HG02798 (cell line): ENCODE measurements around the gene GTPBP10.
A peak's percentile ranks its signal among the peaks of the same experiment; 100 is the strongest.
"Not testable (repeated sequence)": the region's sequence is repeated elsewhere in the genome, so short reads cannot be mapped to it uniquely, and the experiment has no call there.

Experiments
- ATAC-seq: cut with Tn5 transposase; IDR thresholded peaks from one replicate; pipeline ENCODE4 v1.9.1; 2021; ENCODE audit warnings: mild to moderate bottlenecking; ENCODE audit not compliant: unreplicated experiment, poor library complexity

The GTPBP10 gene

DNA sequence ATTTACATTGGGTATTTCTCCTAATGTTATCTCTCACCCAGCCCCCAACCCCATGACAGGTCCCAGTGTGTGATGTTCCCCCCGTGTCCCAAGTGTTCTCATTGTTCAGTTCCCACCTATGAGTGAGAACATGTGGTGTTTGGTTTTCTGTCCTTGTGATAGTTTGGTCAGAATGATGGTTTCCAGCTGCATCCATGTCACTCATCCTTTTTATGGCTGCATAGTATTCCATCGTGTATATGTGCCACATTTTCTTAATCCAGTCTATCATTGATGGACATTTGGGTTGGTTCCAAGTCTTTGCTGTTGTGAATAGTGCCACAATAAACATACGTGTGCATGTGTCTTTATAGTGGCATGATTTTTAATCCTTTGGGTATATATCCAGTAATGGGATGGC, 3.5 kb downstream of the GTPBP10 start:
- not testable (repeated sequence) for ATAC-seq

DNA sequence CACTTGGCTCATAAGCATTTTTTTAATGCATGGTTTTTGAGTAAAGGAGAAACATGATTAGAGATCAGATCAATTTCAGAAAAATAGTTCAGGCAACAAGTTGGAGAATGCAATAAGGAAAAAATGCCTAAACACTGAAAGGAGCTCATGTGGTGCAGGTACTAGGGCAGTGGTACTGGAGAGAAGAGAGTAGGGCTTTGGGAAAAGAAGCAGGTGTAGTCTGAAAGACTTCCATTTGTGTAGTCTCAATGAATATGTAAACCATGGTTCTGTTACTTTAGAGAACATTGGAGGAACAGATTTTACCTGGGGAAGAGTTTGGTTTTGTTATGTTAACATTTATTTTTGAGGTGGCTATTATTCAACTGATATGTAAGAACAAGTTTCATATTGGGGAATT, 5.5 kb downstream of the GTPBP10 start:
- ATAC-seq, result no peak

DNA sequence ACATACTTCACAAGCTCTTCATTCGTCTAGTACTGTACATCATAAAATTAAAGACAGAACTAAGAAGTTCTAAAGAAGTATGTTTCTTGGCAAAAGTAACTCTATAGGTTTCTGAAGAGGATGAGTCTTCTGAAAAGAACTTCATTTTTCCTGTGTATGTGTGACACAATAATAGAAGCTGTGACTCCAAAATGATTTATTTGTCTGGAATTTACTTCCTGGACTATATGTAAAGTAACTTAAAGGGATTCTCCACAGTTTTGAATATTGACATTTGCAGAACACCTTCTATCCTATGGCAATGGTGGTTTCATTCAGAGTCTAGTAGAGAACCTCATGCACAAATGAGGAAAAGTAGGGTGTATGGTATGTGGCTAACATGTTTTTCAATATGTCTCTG, 36.9 kb downstream of the GTPBP10 start:
- no peak for ATAC-seq

DNA sequence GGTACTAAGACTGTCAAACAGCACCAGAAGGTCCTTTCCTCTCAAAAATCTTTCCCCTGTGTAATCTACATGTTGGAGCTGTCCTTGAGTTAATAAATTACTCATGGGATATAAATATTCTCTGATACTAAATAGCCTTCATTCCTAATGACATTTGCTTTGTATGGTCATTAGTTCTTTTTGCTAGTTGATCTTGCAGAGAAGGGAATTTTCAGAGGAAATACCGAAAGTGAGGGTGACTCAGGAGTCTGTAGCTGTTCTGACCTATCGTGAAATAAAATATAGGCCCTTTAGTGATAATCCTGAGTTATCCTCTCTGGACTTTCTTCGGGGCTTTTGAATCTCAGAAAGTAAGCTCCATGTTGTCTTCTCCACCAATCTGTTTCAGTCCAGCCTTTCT, 37.3 kb downstream of the GTPBP10 start:
- no peak for ATAC-seq

DNA sequence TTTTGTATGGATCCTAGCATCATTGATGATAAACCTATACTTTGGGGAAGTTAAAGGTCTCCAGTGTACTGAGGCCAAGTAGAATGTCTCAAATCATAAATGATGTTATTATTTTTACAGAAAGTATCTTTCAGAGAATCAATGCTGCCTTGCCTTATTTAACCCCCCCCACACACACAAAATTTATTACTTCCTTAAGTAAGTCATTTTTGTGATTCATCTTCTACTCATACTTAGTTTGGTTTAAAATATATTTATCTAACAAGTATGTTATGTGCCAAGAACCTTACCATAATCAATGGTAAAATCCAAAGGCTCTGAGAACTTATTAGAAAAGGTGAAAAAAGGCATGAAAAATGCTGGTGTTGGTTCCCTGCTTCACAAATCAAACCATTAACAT, 37.9 kb downstream of the GTPBP10 start:
- ATAC-seq, result no peak

DNA sequence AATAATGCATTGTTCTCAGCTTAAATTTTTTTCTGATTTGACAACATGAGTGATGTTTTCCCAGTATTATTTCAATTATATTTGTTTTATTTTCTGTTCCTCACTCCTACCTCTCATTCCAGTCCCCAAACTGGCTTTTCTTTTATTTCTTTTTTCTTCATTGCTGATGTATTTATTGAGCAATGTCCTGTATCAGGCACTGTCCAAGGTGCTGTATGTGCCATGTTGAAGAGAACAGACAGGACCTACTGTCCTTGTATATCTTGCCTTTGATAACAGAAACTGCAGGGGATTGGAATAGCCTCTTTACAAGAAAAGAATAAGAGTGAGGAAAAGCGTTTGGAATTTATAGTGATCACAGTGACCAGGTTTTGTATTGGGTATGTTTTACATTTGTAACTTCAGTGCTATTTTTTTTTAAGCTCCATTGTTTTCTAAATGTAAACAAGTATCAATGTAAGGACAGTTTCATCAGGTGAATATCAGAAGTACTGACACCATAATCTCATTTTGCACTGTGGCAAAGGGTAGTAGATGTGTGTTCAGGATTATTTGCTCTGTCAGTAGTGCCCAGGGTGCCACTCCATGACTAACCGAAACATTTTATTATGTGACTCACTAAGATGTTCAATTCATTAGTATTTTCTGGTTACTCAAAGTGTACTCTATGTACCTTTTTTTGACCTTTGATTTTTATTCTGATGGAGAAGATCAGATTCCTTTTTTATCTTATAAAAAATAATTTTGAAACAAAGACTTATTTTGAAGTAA, 41.1 kb downstream of the GTPBP10 start:
- ATAC-seq, result no peak

DNA sequence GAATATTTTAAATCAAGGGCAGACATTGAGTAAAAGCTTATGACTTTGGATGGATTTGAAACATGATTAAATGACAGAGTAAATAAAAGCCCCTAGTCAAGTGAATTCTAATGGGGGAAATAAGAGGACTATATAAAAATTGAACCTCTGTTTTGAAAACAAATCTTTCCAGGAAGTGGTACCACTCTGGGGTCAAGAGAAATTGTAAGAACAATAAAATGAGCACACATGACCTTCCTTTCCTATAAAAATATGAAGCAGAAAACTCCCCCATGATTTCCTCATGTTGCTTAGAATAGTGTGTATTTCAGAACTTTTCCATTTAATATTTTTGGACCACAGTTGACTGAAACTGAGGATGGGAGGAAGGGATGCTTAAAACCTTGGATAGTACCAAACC, 44.4 kb downstream of the GTPBP10 start:
- ATAC-seq, result no peak

DNA sequence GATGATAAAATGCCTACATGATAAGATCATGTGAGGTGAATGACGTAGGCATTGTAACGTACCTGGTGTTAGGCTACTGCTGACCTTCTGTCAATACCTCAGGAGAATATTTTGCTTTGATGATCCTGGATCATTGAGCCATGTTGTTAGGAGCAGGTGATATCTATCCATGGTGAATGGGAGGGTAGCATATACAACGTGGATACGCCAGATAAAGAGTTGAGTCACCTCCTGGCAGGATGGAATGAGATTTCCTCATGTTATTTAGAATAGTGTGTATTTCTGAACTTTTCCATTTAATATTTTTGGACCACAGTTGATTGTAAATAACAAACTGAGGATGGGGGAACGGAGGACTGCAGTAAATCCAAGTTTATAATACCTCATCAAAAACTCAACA, 45.0 kb downstream of the GTPBP10 start:
- no peak for ATAC-seq

DNA sequence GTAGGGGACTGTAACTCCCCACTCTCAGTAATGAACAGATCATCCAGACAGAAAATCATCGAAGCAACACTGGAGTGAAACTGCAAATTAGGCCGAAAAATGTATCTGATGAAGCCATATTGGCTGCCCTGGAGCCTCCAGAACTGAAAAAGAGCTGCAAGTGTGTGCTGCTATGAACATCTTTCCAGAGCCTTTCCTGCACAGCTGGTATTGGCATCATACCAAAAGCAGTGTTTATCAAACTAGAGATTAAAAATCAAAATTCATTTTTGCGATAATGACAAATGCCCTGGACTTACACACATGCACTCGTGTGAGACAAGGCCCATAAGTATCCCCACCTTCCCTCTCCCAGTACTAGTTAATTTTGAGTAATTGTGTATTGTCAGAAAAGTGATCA, 49.9 kb downstream of the GTPBP10 start:
- no peak for ATAC-seq

DNA sequence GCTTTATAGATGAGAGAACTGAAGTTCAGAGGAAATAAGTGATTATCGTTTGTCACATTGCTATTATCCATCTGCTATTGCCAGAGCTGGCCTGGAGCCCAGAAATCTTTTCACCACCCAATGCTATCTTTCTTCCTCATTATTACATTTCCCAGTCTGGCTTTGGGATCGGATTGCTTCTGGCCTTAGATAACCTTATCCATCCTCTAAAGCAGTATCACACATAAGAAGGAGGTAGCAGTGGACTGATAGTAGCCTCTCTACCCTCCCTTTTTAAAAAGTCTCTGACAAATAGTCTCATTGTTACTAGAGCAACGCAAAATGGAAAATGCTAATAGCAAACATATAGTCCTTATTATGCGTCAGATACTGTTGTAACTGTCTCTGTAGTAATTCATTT, 55.5 kb downstream of the GTPBP10 start:
- ATAC-seq, result no peak

DNA sequence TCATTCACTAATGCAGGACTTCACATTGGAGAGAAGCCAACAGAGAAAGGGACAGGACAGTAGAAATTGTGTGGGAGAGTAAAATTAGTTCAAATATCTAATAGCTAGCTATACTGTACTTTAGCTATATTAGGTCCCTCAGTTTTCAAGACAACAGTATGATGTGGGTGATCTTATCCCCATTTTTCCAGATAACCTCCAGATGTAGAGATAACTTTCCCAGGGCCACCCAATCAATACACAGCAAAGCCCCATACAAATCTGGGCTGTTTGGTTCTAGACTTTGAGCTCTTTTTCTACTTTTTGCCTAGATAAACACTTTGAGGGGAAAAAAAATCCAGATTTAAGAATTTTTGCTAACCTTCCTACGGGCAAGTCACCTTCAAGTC, 56.3 kb downstream of the GTPBP10 start:
- no peak for ATAC-seq

DNA sequence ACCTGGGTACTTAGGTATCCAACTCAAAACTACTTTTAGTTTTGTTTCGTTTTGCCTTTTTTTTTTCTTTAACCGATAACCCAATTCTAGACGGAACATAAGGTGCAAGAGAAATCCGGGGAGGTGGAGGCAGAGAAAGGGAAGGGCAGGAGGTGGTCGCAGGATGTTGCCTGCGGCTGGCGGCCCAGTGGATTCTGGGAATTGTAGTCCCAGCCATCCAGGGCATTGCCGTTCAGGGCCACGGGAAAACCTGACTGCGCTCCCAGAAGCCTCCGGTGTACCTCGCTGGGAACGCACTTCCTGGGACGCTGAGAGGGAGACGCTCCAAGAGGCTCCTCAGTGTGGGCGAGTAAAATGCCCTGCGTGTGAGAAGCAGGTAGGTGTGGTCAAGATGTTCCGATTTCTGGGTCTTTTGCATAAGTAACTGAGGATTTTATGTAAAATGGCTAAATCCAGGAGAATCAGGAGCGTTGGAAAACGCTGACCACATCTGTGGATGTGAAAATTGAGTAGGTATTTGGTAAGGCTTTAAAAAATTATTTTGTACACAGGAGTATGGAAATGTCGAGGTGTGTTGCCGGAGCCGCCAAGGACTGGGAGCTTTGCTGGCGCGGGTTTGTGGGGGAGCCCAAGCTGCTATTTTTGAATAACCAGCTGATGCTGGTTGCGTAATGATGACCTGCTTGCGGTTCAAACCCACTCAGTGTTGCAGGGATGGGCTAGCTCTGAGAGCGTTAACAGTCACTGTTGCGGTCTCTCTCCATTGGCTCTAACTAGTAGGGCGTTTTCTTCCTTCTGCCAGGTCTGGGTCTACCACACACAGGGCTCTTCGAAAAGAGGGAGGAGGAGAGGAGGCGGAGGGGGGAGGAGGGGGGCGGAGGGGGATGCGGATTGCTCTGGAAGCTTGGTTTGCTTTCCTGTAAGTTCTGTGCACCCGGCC, 56.9 kb downstream of the GTPBP10 start, which contains the start of gene CLDN12:
TSS of gene CLDN12 (plus strand) at position 288 of the 940 bp plus-strand sequence. CDS start 9,216 bp downstream, outside the sequence.
- ATAC-seq, result peak; percentile 96

DNA sequence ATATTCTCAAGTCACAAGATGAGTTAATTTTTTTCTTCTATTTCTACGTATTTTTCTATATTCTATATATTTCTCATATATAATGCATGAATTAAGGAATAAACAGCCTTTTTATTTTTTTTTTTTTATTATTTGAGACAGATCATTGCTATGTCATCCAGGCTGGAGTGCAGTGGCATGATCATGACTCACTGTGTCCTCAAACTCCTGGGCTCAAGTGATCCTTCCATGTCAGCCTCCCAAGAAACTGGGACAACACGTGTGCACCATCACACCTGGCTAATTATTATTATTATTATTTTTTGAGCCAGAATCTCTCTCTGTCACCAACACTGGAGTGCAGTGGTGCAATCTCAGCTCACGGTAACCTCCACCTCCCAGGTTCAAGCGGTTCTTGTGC, 58.3 kb downstream of the GTPBP10 start:
- no peak for ATAC-seq

DNA sequence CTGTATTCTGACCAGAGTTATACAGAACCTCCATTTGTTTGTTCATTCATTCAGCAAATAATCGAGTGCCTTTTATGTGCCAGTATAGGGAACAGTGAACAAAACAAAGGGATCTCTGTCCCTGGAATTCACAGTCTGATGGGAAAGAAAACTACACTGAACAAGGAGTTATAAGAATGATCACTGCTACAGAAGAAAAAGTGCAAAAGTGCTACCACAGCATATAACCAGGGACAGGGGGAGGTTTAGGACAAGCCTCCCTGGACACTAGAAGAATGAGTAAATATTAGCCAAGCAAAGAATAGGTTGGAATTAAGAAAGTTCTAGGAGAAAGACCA, 60.9 kb downstream of the GTPBP10 start:
- ATAC-seq, result no peak

DNA sequence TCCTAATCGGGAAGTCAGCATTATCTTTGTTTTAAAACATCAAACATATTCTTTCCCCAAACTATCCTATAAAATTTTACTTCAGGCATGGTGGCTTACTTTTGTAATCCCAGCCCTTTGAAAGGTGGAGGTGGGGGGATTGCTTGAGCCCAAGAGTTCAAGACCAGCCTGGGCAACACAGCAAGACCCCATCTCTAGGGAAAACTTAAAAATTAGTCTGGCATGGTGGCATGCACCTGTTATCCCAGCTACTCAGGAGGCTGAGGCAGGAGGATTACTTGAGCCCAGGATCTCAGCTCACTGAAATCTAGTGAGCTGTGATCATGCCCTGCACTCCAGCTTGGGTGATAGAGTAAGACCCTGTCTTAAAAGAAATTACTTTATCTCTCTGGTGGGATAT, 61.6 kb downstream of the GTPBP10 start:
- no peak for ATAC-seq

DNA sequence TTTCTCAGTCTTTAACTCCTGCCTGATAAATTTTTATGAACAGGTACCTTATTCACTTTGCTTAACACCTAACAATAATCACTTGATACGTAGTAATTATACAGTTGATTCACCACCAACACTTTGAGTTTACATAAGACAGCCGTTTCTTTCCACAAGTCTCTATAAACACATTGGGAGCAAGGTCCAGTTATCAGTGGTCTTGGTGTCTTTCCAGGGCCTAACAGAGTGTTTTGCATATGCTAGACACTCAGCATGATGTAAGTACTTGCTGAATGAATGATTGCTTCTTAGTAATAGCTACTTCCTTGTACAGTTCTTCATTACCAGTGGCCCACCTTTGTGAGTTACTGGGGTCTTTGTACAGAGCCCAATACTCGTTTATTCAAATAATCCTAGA, 63.2 kb downstream of the GTPBP10 start:
- ATAC-seq, result no peak

DNA sequence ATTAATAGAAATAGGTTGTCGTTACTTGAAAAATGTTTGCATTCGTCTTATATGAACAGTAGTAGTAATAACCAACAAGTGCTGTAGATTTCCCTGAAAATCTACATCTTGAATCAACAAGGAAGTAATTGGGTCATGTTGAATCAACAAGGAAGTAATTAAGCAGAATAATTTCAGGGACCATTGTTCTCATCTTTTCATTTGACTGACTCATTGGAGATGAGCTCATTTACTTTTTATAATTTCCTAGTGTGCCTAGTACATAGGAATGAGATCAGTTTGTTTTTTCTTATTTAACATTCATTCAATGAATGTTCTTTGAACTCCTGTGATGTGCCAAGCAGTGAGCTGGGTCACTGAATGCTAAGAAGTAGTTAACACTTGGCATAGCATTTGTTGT, 65.0 kb downstream of the GTPBP10 start:
- ATAC-seq, result no peak

DNA sequence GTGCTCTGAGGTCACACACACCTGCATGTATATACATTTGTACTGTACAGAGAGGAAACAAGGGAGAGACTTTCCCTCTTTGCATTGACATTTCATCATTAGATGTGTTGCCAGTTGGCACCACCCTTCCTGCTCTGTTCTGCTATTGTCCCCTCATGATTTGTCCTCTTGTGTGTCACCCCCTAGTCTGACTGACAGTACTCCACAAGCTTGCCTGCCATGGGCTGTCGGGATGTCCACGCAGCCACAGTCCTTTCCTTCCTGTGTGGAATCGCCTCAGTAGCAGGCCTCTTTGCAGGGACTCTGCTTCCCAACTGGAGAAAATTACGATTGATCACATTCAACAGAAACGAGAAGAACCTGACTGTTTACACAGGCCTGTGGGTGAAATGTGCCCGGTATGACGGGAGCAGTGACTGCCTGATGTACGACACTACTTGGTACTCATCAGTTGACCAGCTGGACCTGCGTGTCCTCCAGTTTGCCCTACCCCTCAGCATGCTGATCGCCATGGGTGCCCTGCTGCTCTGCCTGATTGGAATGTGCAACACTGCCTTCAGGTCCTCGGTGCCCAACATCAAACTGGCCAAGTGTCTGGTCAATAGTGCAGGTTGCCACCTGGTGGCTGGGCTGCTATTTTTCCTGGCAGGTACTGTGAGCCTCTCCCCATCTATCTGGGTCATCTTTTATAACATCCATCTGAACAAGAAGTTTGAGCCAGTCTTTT, 66.1 kb downstream of the GTPBP10 start:
- no peak for ATAC-seq

DNA sequence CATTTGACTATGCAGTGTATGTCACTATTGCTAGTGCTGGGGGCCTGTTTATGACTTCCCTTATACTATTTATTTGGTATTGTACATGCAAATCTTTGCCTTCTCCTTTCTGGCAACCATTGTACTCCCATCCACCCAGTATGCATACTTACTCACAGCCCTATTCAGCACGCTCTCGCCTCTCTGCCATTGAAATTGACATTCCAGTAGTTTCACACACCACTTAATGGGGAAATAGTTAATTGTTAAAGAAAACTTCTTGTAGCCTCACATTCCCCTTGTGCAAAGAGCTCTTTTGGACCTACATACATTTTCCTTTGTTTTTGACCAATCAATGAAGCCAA, 66.6 kb downstream of the GTPBP10 start:
- ATAC-seq, result no peak

DNA sequence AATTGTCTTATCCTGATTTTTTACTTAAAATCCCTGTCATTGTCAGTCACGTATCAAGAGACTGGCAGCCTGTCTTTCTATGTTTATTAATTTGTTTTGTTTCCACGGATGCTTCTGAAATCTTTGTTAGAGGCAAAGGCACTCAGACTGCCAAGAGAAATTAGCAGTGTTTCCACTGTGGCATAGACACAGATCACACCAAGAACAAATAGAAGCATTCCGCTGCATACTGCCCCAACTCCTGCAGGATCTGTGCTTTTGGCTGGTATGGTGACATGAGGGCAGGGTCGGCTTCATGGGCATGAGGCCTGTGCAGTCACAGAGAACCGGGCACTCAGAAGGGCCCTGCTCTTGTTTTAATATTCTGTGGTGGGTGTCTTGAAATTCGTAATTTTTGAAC, 75.1 kb downstream of the GTPBP10 start:
- no peak for ATAC-seq

DNA sequence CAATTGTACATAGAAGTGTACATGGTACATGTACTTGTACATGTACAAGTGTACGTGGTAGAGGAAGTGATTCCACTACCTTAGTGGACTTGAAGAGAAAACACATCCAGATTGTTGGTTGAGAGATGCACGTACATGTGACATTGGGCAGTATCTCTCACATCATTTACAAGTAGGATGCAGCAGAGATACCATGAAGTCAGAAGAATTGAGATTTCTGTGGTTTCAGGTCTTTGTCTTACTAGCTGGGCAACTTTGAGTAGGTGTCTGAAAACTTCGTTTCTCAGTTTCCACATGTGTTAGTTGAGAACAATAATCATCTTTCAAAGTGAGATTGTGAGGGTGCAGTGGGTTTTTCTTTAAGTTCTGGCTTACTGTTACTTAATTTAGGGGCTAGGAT, 78.2 kb downstream of the GTPBP10 start:
- ATAC-seq, result peak; percentile 98
